RWPE1 (cell line): ENCODE results near the gene ZNF790.

Experiments used
- CTCF ChIA-PET: fragments of 350-600 bp; sonication (Branson Sonifier 250); formaldehyde crosslinking; extraction: SDS; loops from one replicate; lab custom pipeline; 2021; lab: Yijun Ruan, JAX
- POLR2A ChIA-PET: fragments of 400-600 bp; formaldehyde crosslinking; extraction: SDS; loops from one replicate; lab custom pipeline; 2020; ENCODE audit warnings: antibody characterized with exemption; ENCODE audit not compliant: low non-redundant PET; lab: Yijun Ruan, JAX
- DNase-seq: peaks from one replicate; pipeline ENCODE4 v3.0.0; 2012; ENCODE audit warnings: low spot score
- H3K27ac ChIP-seq: fragments of 450-650 bp; 2 replicates; pipeline ENCODE4 v1.5.1; 2017
- TF ChIP-seq, protein P1 (sequence below): fragments of 450-650 bp; conservative IDR thresholded peaks from 2 replicates; pipeline ENCODE4 v1.5.1; 2017; ENCODE audit warnings: low read depth, mild to moderate bottlenecking

The ZNF790 gene

DNA sequence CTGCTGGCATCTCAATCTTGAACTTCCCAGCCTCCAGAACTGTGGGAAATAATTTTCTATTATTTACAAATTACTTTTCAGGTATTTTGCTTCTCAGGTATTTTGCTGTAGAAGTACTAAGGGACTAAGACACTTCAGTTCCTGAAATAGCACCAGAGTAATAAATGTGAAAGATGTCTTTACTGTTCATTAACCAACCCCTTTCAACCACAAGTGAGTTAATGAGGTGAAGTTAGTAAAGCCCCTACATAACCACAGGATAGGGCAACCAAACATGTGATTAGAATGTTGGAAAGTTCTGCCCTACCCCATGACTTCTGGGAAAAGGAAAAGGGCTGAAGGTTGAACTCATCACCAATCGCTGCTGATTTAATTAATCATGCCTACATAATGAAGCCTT lies 9.8 kb upstream of the ZNF790 start:
- H3K27ac ChIP-seq, result no peak overlapping the region
- TF ChIP-seq, protein P1, sequence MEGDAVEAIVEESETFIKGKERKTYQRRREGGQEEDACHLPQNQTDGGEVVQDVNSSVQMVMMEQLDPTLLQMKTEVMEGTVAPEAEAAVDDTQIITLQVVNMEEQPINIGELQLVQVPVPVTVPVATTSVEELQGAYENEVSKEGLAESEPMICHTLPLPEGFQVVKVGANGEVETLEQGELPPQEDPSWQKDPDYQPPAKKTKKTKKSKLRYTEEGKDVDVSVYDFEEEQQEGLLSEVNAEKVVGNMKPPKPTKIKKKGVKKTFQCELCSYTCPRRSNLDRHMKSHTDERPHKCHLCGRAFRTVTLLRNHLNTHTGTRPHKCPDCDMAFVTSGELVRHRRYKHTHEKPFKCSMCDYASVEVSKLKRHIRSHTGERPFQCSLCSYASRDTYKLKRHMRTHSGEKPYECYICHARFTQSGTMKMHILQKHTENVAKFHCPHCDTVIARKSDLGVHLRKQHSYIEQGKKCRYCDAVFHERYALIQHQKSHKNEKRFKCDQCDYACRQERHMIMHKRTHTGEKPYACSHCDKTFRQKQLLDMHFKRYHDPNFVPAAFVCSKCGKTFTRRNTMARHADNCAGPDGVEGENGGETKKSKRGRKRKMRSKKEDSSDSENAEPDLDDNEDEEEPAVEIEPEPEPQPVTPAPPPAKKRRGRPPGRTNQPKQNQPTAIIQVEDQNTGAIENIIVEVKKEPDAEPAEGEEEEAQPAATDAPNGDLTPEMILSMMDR, result no peak
- ChIA-PET POLR2A (no interaction called here), CTCF (no interaction called here)
- no peak for DNase-seq

DNA sequence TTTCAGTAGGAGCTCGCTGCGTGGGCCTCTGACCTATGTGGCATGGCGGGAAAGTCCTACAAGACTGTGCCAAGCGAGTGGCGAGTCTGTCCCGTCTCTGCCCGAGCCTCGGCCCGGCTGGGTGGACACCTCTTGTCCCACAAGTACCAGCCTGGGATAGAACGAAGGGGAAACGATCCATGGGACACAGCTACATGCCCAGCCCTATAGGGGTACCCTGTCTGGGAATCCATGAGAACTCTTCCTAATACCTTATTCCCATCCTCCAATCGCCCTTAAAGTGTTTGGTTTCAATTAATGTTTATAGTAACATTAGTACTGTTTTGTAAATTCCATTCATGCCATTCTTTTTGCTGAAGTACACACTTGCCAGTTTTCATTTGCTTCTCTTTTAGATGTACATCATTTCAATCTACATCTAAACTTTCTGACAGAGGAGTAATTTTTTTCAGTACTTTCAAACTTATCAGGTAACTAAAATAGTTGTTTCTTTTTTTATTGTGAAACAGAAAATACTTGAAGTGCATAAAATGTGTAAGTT lies 667 bp upstream of the ZNF790 start:
- DNase-seq, result no peak
- TF ChIP-seq, protein P1, result no peak
- ChIA-PET CTCF (no interaction called here), POLR2A (no interaction called here)
- H3K27ac ChIP-seq, result peak overlapping the region; percentile 85

DNA sequence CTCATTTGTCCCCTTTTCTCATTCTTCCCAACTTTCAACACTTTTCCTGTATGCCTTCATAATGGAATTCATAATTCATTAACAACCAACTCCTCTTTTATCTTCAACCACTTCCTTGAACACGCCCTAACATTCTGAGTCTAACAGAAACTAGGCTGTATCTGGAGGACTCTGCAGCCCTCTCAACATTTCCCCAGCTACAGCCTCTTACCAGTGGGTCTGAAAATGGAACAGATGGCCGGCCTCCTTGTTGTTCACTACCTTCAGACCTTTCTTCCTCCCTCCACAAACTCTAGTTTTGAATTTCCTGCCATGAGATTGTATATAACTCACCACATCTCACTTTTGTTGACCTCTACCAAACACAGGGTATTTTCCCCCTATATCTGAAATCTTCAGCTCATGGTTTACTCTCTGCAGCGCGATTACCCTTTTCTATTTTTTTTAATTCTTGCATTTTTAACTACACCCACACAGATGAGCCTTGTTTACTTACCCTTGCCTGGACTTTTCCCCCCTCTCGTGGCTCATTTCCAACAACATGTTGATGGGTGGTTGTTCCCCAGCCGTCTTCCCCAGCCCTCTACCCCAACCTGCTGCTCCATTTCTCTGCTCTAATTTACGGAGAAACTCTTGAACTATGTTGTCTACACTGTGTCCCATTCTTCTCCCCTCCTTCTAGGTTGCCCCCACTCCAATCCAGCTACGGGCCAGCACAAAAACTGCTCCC lies 846 bp downstream of the ZNF790 start:
- ChIA-PET CTCF (no interaction called here), POLR2A (interaction anchor here (0.5 to 0.9 kb wide), 4 partner anchors 9 to 430 kb away, joined by 4 to 11 read pairs (median 4); partner anchors contain the start of gene ZNF345)
- peak overlapping the region; percentile 85 for H3K27ac ChIP-seq
- TF ChIP-seq, protein P1, result no peak
- no peak for DNase-seq

DNA sequence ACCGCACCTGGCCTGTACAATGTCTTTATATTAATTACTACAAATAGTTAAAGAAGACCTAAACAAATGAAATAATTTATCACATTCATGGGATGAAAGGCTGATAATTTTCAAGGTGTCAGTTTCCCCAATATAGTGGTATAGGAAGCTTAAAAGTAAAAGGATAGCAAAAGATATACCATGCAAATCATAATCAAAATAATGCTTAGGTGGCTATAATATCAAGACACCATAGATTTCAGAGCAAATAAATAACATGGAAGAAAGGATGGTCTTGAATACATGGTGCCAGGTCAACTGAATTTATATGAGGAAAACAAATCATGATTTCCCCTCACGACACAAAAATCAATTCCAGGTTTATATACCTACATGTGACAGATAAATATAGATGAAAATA lies 4.8 kb downstream of the ZNF790 start:
- CTCF ChIA-PET, result interaction anchor here (0.8 kb wide), 1 partner anchor 376 kb away, joined by 3 read pairs; no protein-coding TSS in a partner anchor
- TF ChIP-seq, protein P1, result no peak
- no peak overlapping the region for H3K27ac ChIP-seq
- no peak for DNase-seq
- POLR2A ChIA-PET, result no interaction called here

DNA sequence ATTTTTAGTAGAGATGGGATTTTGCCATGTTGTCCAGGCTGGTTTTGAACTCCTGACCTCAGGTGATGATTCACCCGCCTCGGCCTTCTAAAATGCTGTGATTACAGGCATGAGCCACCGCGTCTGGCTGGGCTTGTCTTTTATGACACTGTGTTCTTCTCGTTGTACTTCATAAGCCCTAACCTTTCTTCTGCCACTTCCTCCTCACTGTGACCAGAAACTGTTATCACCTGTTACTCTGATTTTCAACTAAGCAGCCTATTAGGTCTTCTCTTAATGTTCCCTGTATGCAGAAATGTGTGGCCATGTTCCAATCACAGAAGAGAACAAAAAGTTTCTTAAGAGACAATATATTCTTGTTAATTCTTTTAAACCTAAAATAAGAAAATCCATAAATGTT lies 16.4 kb downstream of the ZNF790 start:
- ChIA-PET POLR2A (no interaction called here), CTCF (no interaction called here)
- H3K27ac ChIP-seq, result no peak overlapping the region
- DNase-seq, result no peak
- TF ChIP-seq, protein P1, result no peak

DNA sequence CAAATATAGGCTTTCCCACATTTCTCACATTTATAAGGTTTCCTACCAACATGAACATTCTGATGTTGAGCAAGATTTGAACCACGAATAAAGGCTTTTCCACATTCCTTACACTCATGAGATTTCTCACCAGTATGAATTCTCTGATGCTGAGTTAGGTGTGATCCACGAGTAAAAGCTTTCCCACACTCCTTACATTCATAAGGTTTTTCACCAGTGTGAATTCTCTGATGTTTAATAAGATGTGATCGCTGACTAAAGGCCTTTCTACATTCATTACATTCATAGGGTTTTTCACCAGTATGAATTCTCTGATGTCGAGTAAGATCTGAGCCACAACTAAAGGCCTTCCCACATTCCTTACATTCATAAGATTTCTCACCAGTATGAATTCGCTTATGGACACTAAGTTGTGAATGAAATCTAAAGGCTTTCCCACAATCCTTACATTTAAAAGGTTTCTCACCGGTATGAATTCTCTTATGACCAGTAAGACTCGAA lies 19.0 kb downstream of the ZNF790 start:
- no peak for DNase-seq
- ChIA-PET POLR2A (no interaction called here), CTCF (no interaction called here)
- H3K27ac ChIP-seq, result no peak overlapping the region
- TF ChIP-seq, protein P1, result no peak
